HCT116 (cell line): Measurements from ENCODE around the gene FOXD2. TPM values are rescaled to one million over a fixed set of nuclear protein-coding genes. Genes with fewer than 3 reads are reported as not detected.

Experiments
- ATAC-seq: fragments of 200-7000 bp; cut with Tn5 transposase; 2 replicates; pipeline ENCODE4 v1.9.1; 2020; ENCODE audit warnings: mild to moderate bottlenecking, moderate library complexity
- BruUV-seq: library from RNA; stranded (reverse); fragments of 400-500 nt; replicated peaks from 2 replicates; lab custom pipeline; 2021; lab: Mats Ljungman, UMichigan
- CTCF ChIA-PET: fragments of 300-600 bp; sonication (Branson Sonifier 250); formaldehyde crosslinking; loops from one replicate; lab custom pipeline; 2021; ENCODE audit warnings: antibody characterized with exemption; lab: Charles Lee
- POLR2A ChIA-PET: fragments of 300-600, 350-600 bp; sonication (Branson Sonifier 250); formaldehyde crosslinking; loops from one replicate; lab custom pipeline; 2021; ENCODE audit warnings: antibody characterized with exemption; lab: Charles Lee
- RAD21 ChIA-PET, 2 experiments: fragments of 300-600 bp; sonication (Branson Sonifier 250); formaldehyde crosslinking; loops; one replicate each; lab custom pipeline; 2023; ENCODE audit warnings: low total read pairs in 2 of 2; ENCODE audit not compliant: uncharacterized antibody in 2 of 2, unreplicated experiment in 2 of 2, low non-redundant PET in 1 of 2; lab: Charles Lee
- DNase-seq: peaks from one replicate; pipeline ENCODE4 v3.0.0-alpha.2; 2010; ENCODE audit warnings: low read depth, low spot score
- H2AFZ ChIP-seq: fragments of 200-600 bp; shearing (Covaris generic), sonication (generic); 2 replicates; pipeline ENCODE4 v1.6.1; 2017; ENCODE audit warnings: low read depth, mixed run types, mixed read lengths, antibody characterized with exemption, low read length; ENCODE audit not compliant: poor library complexity, severe bottlenecking
- H3K27ac ChIP-seq: 2 replicates; pipeline ENCODE4 v1.5.1; 2012; ENCODE audit warnings: low read depth, low read length
- H3K27me3 ChIP-seq: fragments of 200-600 bp; sonication (generic); 2 replicates; pipeline ENCODE4 v1.6.1; 2016; ENCODE audit warnings: mixed run types, low read length, mixed read lengths; ENCODE audit not compliant: insufficient read depth
- H3K36me3 ChIP-seq, 2 experiments: fragments of 200-500 bp in 1 of 2; fragments of 200-600 bp in 1 of 2; sonication (Bioruptor generic) in 1 of 2; sonication (generic) in 1 of 2; 2 replicates each; pipeline versions ENCODE4 v1.5.1 to v1.6.1; 2014 to 2016; ENCODE audit warnings: low read length in 2 of 2, inconsistent platforms in 1 of 2, mixed read lengths in 1 of 2, mixed run types in 1 of 2; ENCODE audit not compliant: insufficient read depth in 2 of 2, control insufficient read depth in 1 of 2
- H3K4me1 ChIP-seq, 2 experiments: fragments of 200-600 bp in 1 of 2; sonication (generic) in 1 of 2; 2 replicates each; pipeline versions ENCODE4 v1.5.1 to v1.6.1; 2012 to 2017; ENCODE audit warnings: low read length in 2 of 2, inconsistent platforms in 1 of 2, mild to moderate bottlenecking in 1 of 2, mixed read lengths in 1 of 2, mixed run types in 1 of 2, moderate library complexity in 1 of 2; ENCODE audit not compliant: insufficient read depth in 2 of 2, control insufficient read depth in 1 of 2
- H3K4me2 ChIP-seq: fragments of 200-600 bp; sonication (generic); 2 replicates; pipeline ENCODE4 v1.6.1; 2017; ENCODE audit warnings: mixed run types, low read length, mixed read lengths
- H3K4me3 ChIP-seq, 2 experiments: fragments of 200-600 bp in 1 of 2; sonication (generic) in 1 of 2; replicated peaks in 1 of 2; 2 replicates each; pipeline ENCODE4 v1.5.1; 2011 to 2016; ENCODE audit warnings: low read length in 2 of 2, control low read depth in 1 of 2, low read depth in 1 of 2, mild to moderate bottlenecking in 1 of 2, mixed read lengths in 1 of 2, mixed run types in 1 of 2
- H3K79me2 ChIP-seq: fragments of 200-600 bp; sonication (generic); 2 replicates; pipeline ENCODE4 v1.6.1; 2017; ENCODE audit warnings: mild to moderate bottlenecking, mixed run types, low read length, moderate library complexity, mixed read lengths; ENCODE audit not compliant: insufficient read depth
- H3K9ac ChIP-seq: fragments of 200-600 bp; sonication (generic); 2 replicates; pipeline ENCODE4 v1.6.1; 2016; ENCODE audit warnings: low read length, mixed read lengths
- H3K9me2 ChIP-seq: fragments of 200-600 bp; sonication (generic), shearing (Covaris generic); 2 replicates; pipeline ENCODE4 v1.6.1; 2017; ENCODE audit warnings: mixed run types, mild to moderate bottlenecking, moderate library complexity; ENCODE audit not compliant: insufficient read depth
- H3K9me3 ChIP-seq, 2 experiments: fragments of 200-500 bp in 1 of 2; fragments of 200-600 bp in 1 of 2; sonication (Bioruptor generic) in 1 of 2; sonication (generic) in 1 of 2; 2 replicates each; pipeline ENCODE4 v1.6.1; 2014 to 2017; ENCODE audit warnings: low read length in 2 of 2, mixed read lengths in 2 of 2, inconsistent platforms in 1 of 2, low read depth in 1 of 2, mild to moderate bottlenecking in 1 of 2, mixed run types in 1 of 2, moderate library complexity in 1 of 2; ENCODE audit not compliant: control insufficient read depth in 1 of 2, insufficient read depth in 1 of 2
- H4K20me1 ChIP-seq: fragments of 200-600 bp; sonication (generic), shearing (Covaris generic); 2 replicates; pipeline ENCODE4 v1.6.1; 2017; ENCODE audit warnings: mixed run types, mild to moderate bottlenecking, moderate library complexity; ENCODE audit not compliant: insufficient read depth
- CEBPB ChIP-seq: IDR thresholded peaks from 2 replicates; pipeline ENCODE4 v1.6.1; 2012; ENCODE audit warnings: low read depth
- CTCF ChIP-seq, 3 experiments: fragments of 200-600 bp in 1 of 3; sonication (generic) in 1 of 3; IDR thresholded peaks in 2 of 3; conservative IDR thresholded peaks in 1 of 3; 2 replicates each; pipeline ENCODE4 v1.5.1; 2012 to 2017; ENCODE audit warnings: low read depth in 2 of 3, low read length in 2 of 3, antibody characterized with exemption in 1 of 3, borderline replicate concordance in 1 of 3, control low read depth in 1 of 3, mild to moderate bottlenecking in 1 of 3, mixed read lengths in 1 of 3, mixed run types in 1 of 3, moderate library complexity in 1 of 3; ENCODE audit not compliant: insufficient read depth in 1 of 3
- ELF1 ChIP-seq: IDR thresholded peaks from 2 replicates; pipeline ENCODE4 v1.6.1; 2012; ENCODE audit warnings: low read depth, borderline replicate concordance
- FOSL1 ChIP-seq: IDR thresholded peaks from 2 replicates; pipeline ENCODE4 v1.6.1; 2012; ENCODE audit warnings: low read depth
- JUND ChIP-seq: IDR thresholded peaks from 2 replicates; pipeline ENCODE4 v1.6.1; 2012
- RAD21 ChIP-seq: IDR thresholded peaks from 2 replicates; pipeline ENCODE4 v1.6.1; 2012; ENCODE audit warnings: low read depth, mild to moderate bottlenecking
- SIN3A ChIP-seq: IDR thresholded peaks from 2 replicates; pipeline ENCODE4 v1.6.1; 2012; ENCODE audit warnings: low read depth
- SP1 ChIP-seq: IDR thresholded peaks from 2 replicates; pipeline ENCODE4 v1.6.1; 2012; ENCODE audit warnings: low read depth
- intact Hi-C: fragments of 100-400 bp; cut with micrococcal nuclease; formaldehyde crosslinking; loops from 2 replicates; pipeline ENCODE4 v1.10.0; 2022
- total RNA-seq: library from RNA; stranded (reverse); gene quantifications from one replicate; pipeline ENCODE4 v1.2.1, GENCODE V29; 2021; ENCODE audit not compliant: unreplicated experiment
- TF ChIP-seq, protein P1 (sequence below): IDR thresholded peaks from 2 replicates; pipeline ENCODE4 v1.6.1; 2012; ENCODE audit warnings: low read depth

The FOXD2 gene
- total RNA-seq, 1 experiment from 2014 or later, result 1.9 TPM

GRCh38 chr1:47431534-47431933, 6.3 kb upstream of the FOXD2 start:
- TF ChIP-seq JUND, result no peak
- TF ChIP-seq RAD21, result no peak
- TF ChIP-seq CEBPB, result no peak
- TF ChIP-seq ELF1, result no peak
- TF ChIP-seq, protein P1, sequence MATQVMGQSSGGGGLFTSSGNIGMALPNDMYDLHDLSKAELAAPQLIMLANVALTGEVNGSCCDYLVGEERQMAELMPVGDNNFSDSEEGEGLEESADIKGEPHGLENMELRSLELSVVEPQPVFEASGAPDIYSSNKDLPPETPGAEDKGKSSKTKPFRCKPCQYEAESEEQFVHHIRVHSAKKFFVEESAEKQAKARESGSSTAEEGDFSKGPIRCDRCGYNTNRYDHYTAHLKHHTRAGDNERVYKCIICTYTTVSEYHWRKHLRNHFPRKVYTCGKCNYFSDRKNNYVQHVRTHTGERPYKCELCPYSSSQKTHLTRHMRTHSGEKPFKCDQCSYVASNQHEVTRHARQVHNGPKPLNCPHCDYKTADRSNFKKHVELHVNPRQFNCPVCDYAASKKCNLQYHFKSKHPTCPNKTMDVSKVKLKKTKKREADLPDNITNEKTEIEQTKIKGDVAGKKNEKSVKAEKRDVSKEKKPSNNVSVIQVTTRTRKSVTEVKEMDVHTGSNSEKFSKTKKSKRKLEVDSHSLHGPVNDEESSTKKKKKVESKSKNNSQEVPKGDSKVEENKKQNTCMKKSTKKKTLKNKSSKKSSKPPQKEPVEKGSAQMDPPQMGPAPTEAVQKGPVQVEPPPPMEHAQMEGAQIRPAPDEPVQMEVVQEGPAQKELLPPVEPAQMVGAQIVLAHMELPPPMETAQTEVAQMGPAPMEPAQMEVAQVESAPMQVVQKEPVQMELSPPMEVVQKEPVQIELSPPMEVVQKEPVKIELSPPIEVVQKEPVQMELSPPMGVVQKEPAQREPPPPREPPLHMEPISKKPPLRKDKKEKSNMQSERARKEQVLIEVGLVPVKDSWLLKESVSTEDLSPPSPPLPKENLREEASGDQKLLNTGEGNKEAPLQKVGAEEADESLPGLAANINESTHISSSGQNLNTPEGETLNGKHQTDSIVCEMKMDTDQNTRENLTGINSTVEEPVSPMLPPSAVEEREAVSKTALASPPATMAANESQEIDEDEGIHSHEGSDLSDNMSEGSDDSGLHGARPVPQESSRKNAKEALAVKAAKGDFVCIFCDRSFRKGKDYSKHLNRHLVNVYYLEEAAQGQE, result no peak
- no peak for TF ChIP-seq CTCF (IDR thresholded peaks at IDR 0.05 in 2 of 3, conservative IDR thresholded peaks at IDR 0.05 in 1 of 3; ENCODE audit: borderline replicate concordance in 1 of 3, insufficient read depth in 1 of 3, low read depth in 2 of 3, low read length in 2 of 3)
- TF ChIP-seq SP1, result no peak
- no peak for TF ChIP-seq FOSL1
- TF ChIP-seq SIN3A, result no peak
- TF ChIP-seq, all 23 proteins: peak for 0
- RAD21 ChIA-PET, result interaction anchor here in 1 of 2 experiments (0.9 to 1.1 kb wide), 2 partner anchors 29 to 295 kb away, joined by 3 read pairs; no protein-coding TSS in a partner anchor
- no peak overlapping the region for H3K9ac ChIP-seq
- no peaks in the 10 kb centered on the region for H3K9me3 ChIP-seq
- no peak overlapping the region for H3K4me3 ChIP-seq
- no peaks in the 10 kb centered on the region for H3K36me3 ChIP-seq
- no peak overlapping the region for H2AFZ ChIP-seq
- H3K79me2 ChIP-seq, result peaks cover 30% of the 10 kb centered on the region
- CTCF ChIA-PET, result interaction anchor here (0.7 to 2.1 kb wide), 5 partner anchors 8 to 294 kb away, joined by 3 to 17 read pairs (median 5); no protein-coding TSS in a partner anchor
- H3K9me2 ChIP-seq, result no peaks in the 10 kb centered on the region
- ATAC-seq, result no peak
- H4K20me1 ChIP-seq, result 0 out of 2 replicates have a peak, but pooled peaks cover 2% of the 10 kb centered on the region
- POLR2A ChIA-PET, result interaction anchor here (0.6 kb wide), 1 partner anchor 502 kb away, joined by 3 read pairs; no protein-coding TSS in a partner anchor
- H3K27ac ChIP-seq, result no peak overlapping the region
- no peak for DNase-seq
- H3K4me1 ChIP-seq, result peaks cover 8 to 32% of the 10 kb centered on the region in 2 experiments
- H3K4me2 ChIP-seq, result no peak overlapping the region
- no TSS peak for BruUV-seq
- no peaks in the 10 kb centered on the region for H3K27me3 ChIP-seq
- intact Hi-C loops, result no loop called here
